Pulmonary artery endothelial cell (primary cell): ENCODE data around the gene TRIP4. TPM values are rescaled to one million over a fixed set of nuclear protein-coding genes. Genes with fewer than 3 reads are reported as not detected.
"Not testable (repeated sequence)": the region's sequence is repeated elsewhere in the genome, so short reads cannot be mapped to it uniquely, and the experiment has no call there.

Experiments used
- DNase-seq: peaks from one replicate; pipeline ENCODE4 v3.0.0-alpha.2; 2011; ENCODE audit warnings: low read depth, low spot score
- total RNA-seq: library from RNA; depleted of rRNA; stranded (reverse); fragments of >200 nt; gene quantifications from 2 replicates; pipeline ENCODE4 v1.2.3, GENCODE V29; 2014

The TRIP4 gene
- total RNA-seq = 12.1 and 14.5 TPM in 2 replicates

DNA sequence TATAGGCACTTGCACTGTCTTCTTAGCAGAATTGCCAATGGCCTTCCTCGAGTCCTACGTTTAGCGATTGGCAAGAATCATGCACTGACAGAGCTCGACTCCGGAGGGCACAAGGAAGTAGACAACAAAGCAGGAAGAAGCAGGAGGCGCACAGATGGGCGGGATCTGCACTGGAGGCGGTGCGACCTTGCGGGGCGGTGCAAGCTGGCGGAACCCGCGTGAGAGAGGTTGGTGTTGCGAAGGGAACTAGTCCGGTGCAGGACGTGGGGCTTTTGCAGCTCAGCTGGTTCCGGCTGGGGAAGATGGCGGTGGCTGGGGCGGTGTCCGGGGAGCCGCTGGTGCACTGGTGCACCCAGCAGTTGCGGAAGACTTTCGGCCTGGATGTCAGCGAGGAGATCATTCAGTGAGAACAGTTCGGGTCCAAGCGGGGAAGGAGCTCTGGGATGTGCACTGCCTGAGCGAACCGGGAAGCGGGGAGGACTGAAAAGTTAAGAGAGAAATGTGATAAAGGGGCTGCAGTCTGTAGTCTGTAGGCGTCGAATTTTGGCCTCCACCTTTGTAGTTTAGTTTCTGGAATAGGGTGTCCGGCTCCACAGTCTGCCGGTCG lies at the start of gene TRIP4:
Gene TRIP4, plus strand, starts transcription at position 275 of the 607 bp plus-strand sequence. Its CDS starts 28 bp downstream, at position 303.
- peak; percentile 92 for DNase-seq

DNA sequence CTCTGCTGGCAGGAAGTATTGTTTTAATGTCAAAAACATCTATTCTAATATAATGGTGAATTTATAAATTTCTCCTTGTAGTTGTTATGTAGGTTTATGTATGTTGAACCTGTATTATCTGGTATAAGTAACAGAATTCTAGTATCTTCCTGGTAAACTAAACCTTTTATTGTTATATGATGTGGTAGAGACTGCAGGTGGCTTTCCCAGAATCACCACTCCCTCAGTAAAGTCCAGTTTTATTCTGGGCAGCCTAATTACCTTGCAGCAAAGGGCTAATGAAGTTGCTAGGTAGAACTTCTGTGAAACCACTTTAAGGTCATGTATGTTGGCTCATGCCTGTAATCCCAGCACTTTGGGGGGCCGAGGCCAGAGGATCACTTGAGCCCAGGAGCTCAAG lies 47.3 kb upstream of the TRIP4 start:
- DNase-seq = no peak

DNA sequence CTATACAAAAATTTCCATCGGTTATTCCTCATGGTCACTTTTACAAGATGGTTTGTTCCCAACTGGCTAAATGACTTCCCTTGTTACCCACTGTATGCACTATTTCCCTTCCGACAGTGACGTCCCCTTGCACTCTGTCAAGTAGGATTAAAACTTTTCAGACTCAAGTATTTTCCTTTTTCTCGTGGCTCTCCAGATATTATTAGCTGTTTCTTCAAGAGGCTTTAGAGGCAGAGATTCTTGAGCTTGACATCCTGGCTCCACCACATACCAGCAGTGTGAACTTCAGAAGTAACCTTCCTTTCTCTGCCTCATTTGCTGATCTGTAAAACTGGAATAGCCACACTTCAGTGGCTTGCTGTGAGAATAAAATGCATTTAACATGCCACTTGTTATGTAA lies 45.7 kb upstream of the TRIP4 start:
- no peak for DNase-seq

DNA sequence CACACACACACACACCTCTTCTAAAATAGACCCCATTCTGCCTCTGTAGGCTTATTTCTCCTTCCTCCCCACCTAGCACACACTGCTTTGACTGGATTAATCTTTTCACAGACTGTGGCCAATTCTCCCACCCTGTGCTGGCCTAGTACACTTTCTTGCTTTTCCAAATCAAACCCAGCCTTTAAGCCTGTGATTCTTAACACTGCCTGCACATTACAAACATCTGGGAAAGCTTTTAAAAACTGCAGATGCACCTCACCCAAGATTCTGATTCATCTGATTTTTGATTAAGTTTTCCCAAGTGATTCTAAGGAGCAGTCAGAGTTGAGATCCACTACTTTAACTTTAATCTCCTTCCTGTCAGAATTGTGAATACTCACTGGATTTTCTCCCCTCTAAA lies 44.4 kb upstream of the TRIP4 start:
- DNase-seq = no peak

DNA sequence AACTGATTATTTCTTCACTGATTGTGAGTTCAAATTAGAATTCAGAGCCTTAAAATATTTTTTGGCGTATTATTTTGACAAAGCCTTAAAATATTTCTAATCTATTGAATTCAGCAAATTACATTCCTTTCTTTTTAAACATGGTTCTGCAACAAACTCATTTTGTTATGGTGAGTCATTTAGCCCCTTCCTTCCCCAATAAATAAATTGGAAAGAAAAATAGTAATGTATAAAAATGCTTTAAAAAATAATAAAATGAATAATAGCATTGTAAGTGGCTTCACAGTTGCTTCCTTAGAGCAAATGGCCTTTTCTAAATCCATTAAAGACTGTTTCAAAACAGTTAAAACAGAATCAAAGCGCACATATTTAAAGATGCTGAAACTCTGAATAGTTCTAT lies 43.8 kb upstream of the TRIP4 start:
- no peak for DNase-seq

DNA sequence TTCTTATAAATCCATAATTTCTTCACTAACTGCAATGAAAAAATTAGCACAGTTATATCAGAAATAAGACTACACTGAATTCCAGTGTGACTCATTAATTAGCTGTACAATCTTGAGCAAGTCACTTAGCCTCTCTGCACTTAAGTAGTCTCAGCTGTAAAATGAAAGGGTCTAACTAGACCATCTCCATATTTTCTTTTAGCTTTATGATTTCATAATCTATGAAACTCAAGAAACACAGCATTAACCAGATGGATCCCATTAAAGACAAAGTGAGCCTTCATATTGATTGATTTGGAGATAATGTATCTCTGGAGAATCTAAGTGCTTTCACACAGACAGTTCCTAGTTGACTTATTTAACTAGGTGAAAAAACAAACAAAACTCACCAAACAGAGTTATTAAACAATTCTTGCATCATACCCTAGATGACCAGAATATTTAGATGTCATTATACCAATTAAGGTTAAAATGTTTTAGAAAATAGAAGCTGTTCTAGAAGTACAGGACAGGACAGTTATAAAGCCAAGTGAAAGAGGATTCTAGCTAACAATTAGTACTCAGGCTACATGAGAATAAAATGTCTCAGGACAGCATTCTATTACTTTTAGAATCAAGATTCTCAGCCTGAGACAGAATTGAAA lies 42.9 kb upstream of the TRIP4 start:
- DNase-seq = no peak

DNA sequence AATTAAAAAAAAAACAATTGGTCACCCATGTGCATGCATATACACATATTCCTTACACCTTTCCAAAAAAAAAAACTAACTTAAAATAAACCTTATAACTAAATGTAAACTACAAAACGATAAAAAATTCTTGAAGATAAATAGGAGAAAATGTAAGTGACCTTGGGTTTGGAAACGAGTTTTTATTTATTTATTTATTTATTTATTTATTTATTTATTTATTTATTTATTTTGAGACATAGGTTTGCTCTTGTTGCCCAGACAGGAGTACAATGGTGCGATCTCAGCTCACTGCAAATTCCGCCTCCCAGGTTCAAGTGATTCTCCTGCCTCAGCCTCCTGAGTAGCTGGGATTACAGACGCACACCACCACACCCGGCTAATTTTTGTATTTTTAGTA lies 41.4 kb upstream of the TRIP4 start:
- not testable (repeated sequence) for DNase-seq

DNA sequence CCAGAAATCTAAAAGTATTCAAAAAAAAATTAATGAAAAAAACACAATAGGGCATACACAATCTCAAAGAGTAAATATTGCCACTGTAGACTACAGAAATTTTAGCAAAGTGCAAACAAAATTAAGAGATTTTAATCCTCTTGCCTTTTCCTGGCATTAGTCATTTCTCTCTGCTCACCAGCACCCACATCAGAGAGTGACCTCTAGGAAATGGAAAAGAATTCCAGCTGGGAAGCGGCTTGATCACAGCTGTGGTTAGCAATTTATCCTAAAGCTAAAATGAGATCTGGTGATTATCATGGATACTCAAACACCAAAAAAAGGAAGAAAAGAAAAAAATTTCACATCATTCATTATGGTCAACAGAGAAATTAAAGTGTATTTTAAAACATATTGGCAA lies 39.2 kb upstream of the TRIP4 start:
- DNase-seq = no peak

DNA sequence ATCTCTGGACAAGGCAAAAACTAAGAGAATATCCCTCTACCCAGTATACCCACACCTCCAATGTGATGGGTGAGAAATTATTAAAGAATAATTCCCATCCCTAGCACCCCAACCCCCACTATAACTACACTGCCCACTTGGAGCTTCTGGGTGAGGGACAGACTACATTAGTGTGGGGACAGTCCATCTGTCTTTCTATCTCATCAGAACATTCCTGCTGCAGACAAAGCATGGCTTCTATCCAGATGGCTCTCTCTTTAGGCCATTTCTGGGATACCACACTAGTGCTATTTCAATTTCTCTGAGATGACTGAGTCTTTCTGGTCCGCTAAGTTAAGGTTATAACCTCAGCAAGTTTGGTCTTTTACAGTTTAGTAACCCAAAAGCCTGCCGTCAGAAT lies 38.3 kb upstream of the TRIP4 start:
- no peak for DNase-seq

DNA sequence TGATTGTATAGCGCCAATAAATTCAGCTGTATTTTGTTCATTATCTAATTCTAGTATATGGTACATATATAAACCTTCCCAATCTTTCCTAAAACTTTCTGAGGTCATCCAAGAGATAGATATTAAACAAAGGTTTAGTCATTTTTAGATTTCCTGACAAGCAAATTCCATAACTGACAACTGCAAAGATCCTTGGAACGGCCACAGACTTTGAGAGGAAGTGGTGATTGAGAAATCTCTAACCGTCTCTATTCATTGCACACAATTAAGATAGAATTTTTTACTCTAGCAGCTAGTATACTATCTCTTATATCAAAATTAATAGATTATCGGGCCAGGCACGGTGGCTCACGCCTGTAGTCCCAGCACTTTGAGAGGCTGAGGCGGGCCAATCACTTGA lies 36.4 kb upstream of the TRIP4 start:
- DNase-seq = no peak

DNA sequence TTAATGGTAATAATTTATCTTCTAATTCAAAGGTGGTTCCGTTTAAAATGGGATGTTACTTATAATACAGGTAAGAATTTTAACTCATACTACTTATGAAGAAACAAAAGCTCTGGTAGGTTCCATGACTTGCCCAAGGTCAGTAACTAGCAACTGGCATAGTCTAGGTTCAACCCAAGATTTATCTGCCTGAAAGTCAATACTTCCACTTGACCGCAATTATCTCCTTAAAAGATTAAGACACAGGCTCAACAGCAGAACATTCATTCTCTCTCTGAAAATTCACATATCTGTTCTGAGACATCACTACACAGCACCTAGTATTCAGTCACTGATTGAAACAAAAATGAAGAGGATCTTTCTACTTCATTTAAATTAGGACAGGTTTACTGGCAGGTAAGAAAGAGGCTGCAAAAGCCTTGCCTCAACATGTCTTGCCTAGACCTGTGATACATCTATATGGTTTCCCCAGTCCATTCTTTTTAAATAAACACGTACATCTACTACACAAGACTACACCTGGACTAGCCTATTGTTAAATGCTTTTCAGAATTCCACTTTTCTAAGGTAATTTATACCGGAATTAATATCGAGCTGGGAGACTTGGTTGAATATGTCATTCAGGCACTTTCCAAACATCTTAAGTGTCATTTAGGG lies 32.8 kb upstream of the TRIP4 start:
- no peak for DNase-seq

DNA sequence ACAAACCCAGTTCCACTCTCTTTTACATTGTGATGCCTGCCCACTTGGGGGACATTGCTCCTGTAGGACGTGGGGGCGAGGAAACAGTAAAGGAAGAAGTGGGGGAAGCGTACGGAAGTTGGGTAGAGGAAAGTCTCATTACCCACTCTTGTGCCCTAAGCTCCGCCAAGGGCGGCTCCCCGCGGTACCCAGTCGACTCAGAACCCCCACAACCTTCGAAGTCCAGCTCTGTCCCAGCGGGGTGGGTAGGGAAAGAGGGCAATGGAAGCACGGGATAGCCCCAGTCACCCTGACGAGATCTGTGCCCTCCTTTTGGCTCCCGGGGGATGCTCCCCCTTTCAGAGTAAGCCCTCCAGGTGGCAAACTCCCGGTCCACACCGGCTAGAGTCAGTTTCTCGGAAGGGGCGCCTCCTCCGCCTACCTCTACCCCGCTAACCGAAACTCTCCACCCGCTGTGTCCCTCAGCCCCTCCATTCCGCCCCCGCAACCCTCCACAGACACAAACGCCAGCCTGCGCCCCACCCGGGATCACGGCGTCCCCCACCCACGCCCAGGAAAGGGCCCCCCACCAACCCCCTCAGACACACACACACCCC lies 32.2 kb upstream of the TRIP4 start:
- DNase-seq = no peak

DNA sequence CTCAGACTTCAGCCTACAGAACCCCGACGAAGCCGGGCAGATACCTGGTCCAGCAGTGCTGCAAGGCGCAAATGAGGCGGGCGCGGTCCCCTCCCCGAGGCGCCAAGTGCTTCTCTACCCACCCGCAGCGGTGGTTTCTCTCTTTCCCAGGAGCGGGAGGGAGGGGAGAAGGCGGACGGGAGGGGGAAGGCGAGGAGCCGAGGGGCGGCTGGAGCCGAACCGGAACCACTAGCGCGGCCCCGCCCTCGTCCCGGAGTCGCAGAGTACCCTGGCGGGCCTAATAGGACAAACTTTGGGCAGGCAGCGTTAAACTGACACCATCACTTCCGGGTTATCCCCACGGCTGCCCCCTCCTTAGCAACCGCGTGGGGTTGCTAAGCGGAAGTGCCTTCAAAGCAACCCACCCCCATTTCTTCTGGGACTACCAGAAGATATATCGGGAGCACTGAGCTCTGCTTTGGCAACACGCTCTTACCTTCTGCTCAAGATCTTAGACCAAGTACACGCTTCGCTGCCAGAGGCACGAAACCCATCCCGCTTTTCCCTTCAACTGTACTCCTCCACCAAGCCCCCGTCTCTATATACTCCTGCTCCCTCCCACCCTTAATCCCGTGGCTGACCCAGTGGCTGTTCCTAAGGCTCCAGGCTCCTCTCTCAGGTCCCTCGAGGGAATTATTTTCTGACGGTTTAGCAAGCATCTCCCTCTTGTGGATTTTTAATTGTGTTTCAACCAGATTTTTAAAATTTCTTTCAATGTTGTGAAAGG lies 31.5 kb upstream of the TRIP4 start, which contains the start of gene CSNK1G1:
Gene CSNK1G1, minus strand, starts transcription at position 230 of the 766 bp plus-strand sequence. CDS start 55,674 bp downstream, outside the sequence.
- DNase-seq = peak; percentile 94

DNA sequence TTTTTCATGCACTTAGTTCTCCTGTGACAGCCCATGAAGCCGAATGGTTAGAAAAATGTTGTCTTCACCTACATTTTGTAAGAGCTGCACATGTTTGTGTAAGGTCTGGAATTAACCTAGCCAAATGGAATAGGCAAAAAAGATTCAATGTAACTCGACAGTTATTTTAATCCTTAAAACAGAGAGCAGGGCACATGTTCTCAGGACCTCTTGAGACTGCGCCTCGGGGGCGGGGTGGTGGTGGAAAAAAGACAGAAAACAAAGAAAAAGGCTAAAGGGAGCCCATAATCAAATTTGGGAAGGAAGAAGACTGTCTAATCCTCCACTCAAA lies 31.0 kb upstream of the TRIP4 start:
- DNase-seq = no peak

DNA sequence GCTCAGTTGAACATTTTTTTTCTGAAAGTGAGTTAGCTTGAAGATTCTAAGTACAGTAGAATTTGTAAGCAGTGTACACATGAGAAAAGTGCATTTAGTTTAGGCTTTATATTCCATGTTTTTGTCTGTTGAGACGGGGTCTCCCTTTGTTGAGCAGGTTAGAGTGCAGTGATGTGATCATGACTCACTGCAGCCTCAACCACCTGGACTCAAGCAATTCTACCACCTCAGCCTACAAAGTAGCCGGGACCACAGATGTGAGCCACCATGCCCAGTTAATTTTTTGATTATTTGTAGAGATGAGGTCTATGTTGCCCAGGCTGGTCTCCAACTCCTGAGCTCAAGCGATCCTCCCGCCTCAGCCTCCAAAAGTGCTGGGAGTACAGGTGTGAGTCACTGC lies 26.4 kb upstream of the TRIP4 start:
- no peak for DNase-seq

DNA sequence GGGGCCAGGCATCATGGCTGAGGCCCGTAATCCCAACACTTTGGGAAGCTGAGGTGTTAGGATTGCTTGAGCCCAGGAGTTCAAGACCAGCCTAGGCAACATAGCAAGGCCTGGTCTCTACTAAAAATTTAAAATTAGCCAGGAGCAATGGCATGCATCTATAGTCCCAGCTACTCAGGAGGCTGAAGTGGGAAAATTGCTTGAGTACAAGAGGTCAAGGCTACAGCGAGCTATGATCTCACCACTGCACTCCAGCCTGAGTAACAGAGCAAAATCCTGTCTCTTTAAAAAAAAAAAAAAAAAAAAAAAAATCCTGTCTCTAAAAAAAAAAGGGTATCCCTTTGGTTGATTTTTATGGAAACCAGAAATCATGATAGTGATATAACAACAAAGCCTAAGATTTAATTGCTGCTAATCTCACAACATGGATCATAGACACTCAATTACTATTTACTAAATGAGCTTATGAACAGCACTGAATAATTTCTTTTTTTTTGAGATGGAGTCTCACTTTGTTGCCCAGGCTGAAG lies 18.5 kb upstream of the TRIP4 start:
- no peak for DNase-seq

DNA sequence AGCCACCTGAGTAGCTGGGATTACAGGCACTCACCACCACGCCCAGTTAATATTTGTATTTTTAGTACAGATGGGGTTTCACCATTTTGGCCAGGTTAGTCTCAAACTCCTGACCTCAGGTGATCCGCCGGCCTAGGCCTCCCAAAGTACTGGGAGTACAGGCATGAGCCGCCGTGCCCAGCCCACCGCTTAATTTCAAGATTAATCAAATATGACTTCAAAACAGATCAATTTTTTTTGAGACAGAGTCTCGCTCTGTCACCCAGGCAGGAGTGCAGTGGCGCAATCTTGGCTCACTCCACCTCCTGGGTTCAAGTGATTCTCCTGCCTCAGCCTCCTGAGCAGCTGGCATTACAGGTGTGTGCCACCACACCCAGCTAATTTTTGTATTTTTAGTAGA lies 16.3 kb upstream of the TRIP4 start:
- DNase-seq = not testable (repeated sequence)

DNA sequence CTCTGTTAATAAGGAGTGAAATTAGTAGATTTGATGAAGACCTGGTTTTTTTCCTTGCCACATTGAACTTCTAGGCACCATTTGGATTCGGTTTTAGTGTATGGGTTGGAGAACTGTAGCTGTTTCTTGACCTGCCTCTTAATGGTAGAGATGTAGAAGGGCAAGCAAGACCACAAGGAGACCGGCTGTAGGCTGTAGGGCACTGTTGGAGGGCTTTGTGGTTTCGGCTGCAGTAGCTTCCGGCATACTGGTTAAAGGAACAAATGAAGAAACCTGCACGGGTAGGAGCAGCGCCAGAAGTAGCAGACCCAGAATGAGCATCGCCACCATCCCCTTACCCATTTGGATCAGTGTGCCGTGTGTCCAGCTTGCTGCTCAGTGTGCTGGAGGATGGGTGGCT lies 14.3 kb upstream of the TRIP4 start:
- no peak for DNase-seq

DNA sequence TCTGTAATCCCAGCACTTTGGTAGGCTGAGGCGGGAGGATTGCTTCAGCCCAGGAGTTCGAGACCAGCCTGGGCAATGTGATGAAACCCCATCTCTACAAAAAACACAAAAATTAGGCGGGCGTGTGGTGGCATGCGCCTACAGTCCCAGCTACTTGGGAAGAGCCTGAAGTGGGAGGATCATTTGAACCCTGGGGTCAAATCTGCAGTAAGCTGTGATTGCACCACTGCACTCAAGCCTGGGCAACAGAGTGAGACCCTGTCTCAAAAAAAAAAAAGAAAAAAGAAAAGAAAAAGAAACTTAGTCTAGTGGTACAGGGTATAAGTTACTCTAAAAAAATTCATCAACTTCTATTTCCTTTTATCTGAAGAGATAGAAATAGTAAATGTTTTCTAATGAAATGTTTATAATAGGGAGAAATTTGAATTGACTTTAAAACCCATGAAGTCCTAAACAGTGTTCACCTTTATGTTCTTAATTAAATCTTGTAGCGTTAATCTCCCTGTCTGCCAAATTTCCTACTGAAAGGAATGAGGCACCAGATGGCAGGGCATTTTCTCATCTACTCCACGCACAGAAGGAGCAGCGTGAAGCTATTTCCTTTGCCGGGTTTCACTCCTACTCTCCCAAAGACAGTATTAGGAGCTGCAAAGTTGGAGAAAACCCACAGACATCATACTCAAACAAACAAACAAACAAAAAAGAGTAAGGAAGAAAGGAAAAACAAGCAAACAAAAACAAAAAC lies 8.2 kb upstream of the TRIP4 start:
- DNase-seq = no peak

DNA sequence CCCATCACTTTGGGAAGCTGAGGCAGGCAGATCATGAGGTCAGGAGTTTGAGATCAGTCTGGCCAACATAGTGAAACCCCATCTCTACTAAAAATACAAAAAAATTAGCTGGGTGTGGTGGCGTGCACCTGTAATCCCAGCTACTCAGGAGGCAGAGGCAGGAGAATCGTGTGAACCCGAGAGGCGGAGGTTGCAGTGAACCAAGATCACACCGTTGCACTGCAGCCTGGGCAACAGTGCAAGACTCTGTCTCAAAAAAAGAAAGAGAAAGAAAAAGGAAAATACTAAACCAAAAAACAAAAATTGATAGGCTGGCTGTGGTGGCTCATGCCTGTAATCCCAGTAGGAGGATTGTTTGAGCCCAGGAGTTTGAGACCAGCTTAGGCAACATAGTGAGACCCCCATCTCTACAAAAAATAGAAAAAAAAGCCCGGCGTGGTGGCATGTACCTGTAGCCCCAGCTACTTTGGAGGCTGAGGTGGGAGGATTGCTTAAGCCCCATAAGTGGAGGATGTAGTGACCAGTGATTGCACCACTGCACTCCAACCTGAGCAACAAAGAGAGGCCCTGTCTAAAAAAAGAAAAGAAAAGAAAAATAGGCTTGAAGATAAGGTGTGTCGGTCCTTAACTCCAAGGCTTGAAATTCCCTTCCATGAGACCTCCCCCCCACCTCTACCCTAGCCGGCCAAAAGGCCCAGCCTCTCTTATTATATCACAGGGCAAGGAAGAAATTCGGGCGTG lies 7.3 kb upstream of the TRIP4 start:
- not testable (repeated sequence) for DNase-seq
